Spleen (tissue), 11 donors: ENCODE data around the gene MTA2. TPM values are rescaled to one million over a fixed set of nuclear protein-coding genes. Genes with fewer than 3 reads are reported as not detected.
A peak's percentile ranks its signal among the peaks of the same experiment; 100 is the strongest.

Source experiments
- DNase-seq: peaks from one replicate; pipeline ENCODE4 v3.0.0-alpha.2; 2020
- H3K27ac ChIP-seq, 8 donors: fragments of 200-600 bp; sonication (generic) in 7 of 8; 1 replicate in 4 of 8; 2 replicates in 4 of 8; pipeline versions ENCODE4 v1.5.0 to v1.8.0; 2016 to 2021; ENCODE audit warnings: inconsistent platforms in 4 of 8, mild to moderate bottlenecking in 4 of 8, moderate library complexity in 1 of 8
- H3K27me3 ChIP-seq, 7 donors: fragments of 200-600 bp; sonication (generic) in 6 of 7; replicated peaks in 1 of 7; 1 replicate in 4 of 7; 2 replicates in 3 of 7; pipeline versions ENCODE4 v1.5.0 to v1.8.0; 2016 to 2021; ENCODE audit warnings: inconsistent platforms in 3 of 7, mild to moderate bottlenecking in 1 of 7
- H3K36me3 ChIP-seq, 6 donors: fragments of 200-600 bp; sonication (generic) in 5 of 6; 1 replicate in 4 of 6; 2 replicates in 2 of 6; pipeline versions ENCODE4 v1.5.0 to v1.8.0; 2016 to 2021; ENCODE audit warnings: inconsistent platforms in 2 of 6
- H3K4me1 ChIP-seq, 6 donors: fragments of 200-600 bp; sonication (generic) in 5 of 6; 1 replicate in 3 of 6; 2 replicates in 3 of 6; pipeline versions ENCODE4 v1.5.0 to v1.8.0; 2016 to 2021; ENCODE audit warnings: inconsistent platforms in 3 of 6
- H3K4me3 ChIP-seq, 8 donors: fragments of 200-600 bp; sonication (generic) in 7 of 8; 1 replicate in 4 of 8; 2 replicates in 4 of 8; pipeline versions ENCODE4 v1.5.0 to v1.8.0; 2016 to 2021; ENCODE audit warnings: inconsistent platforms in 4 of 8, mild to moderate bottlenecking in 4 of 8, moderate library complexity in 2 of 8
- H3K9me3 ChIP-seq, 8 donors: fragments of 200-600 bp; sonication (generic) in 7 of 8; 1 replicate in 4 of 8; 2 replicates in 4 of 8; pipeline versions ENCODE4 v1.5.0 to v1.8.0; 2016 to 2021; ENCODE audit warnings: inconsistent platforms in 4 of 8
- CTCF ChIP-seq, 11 experiments: fragments of 200-600 bp in 7 of 11; fragments of 450-650 bp in 4 of 11; sonication (generic) in 4 of 11; IDR thresholded peaks in 8 of 11; conservative IDR thresholded peaks in 3 of 11; 1 replicate in 7 of 11; 2 replicates in 4 of 11; pipeline versions ENCODE4 v1.4.0 to v1.8.0; 2016 to 2021; ENCODE audit warnings: antibody characterized with exemption in 11 of 11, inconsistent platforms in 4 of 11, mild to moderate bottlenecking in 1 of 11
- POLR2A ChIP-seq, 3 donors: fragments of 450-650 bp; IDR thresholded peaks; one replicate each; pipeline ENCODE4 v1.5.1; 2017; ENCODE audit warnings: antibody characterized with exemption in 3 of 3, mild to moderate bottlenecking in 1 of 3
- POLR2AphosphoS5 ChIP-seq, 3 donors: sonication (generic); formaldehyde crosslinking; IDR thresholded peaks; one replicate each; pipeline ENCODE4 v1.5.1; 2017; ENCODE audit warnings: antibody characterized with exemption in 3 of 3
- WGBS, 5 donors: extraction: QIAGEN DNeasy Blood & Tissue Kit in 3 of 5; methylation state at CpG; one replicate each; pipeline versions ENCODE4 v1.1.5 to v1.1.7; 2013 to 2018; 5-methylcytosine and 5-hydroxymethylcytosine counted together
- intact Hi-C: fragments of 100-400 bp; cut with DNase I; formaldehyde crosslinking; loops from one replicate; pipeline ENCODE4 v1.15.0; 2023; ENCODE audit warnings: low total_unique reads
- polyA plus RNA-seq, 3 donors: library from polyadenylated mRNA; stranded (reverse); fragments of 200-250 nt; gene quantifications; one replicate each; pipeline ENCODE4 v1.2.1, GENCODE V29; 2013
- total RNA-seq, 7 donors: library from RNA; depleted of rRNA in 3 of 7; stranded (reverse); fragments of >200 nt in 3 of 7; fragmentation: NEBNext Ultra II Directional in 4 of 7; extraction: Animal tissue kit (Norgen Biotek cat#: 25700) in 4 of 7; gene quantifications; one replicate each; pipeline versions ENCODE4 v1.1.0 to v1.2.1, GENCODE V29; 2016 to 2021
- donor health status: healthy with polysubstance abuse.
- donor health status: DM: no; HTN: no; CAD: no; lungs with moderate emphysema.
- donor health status: DM: no; HTN: no; CAD: no.
- donor health status: Bipolar disorder and iron deficiency.
- donor health status: healthy.
- donor health status: DM: no; HTN: no; CAD: no.
- donor health status: DM: yes; HTN: yes; CAD: no.

MTA2 gene
- total and polyA plus RNA-seq, 10 donors: 55.3 to 154 (median 111) TPM

- H3K4me3 ChIP-seq: peak overlapping the region in 3 of 8 donors; percentile 76 to 90 (median 78)
- intact Hi-C loops: no loop called here
- no peaks in the 10 kb centered on the region for H3K9me3 ChIP-seq
- H3K4me1 ChIP-seq: peaks cover 29 to 69% (median 48%) of the 10 kb centered on the region in 6 donors
- H3K27me3 ChIP-seq: no peaks in the 10 kb centered on the region
- peaks cover 0 to 75% (median 53%) of the 10 kb centered on the region in 6 donors for H3K36me3 ChIP-seq
- peak; percentile 76 for DNase-seq
- TF ChIP-seq POLR2AphosphoS5 (IDR thresholded peaks at IDR 0.05) (no peak), POLR2A (IDR thresholded peaks at IDR 0.05) (no peak), CTCF (IDR thresholded peaks at IDR 0.05 in 8 of 11, conservative IDR thresholded peaks at IDR 0.05 in 3 of 11) (no peak)
- 84 to 94% (median 89%) methylated on average over 10 to 14 of the region's 14 CpGs for WGBS, 5 donors
- peak overlapping the region; percentile 69 to 94 (median 89) for H3K27ac ChIP-seq
Measured at GRCh38 chr11:62575837-62576236, 25.8 kb downstream of the MTA2 start.

- DNase-seq: peak; percentile 85
Measured at GRCh38 chr11:62575156-62575555, 26.5 kb downstream of the MTA2 start.

GRCh38 chr11:62574363-62575071, 27.1 kb downstream of the MTA2 start:
- intact Hi-C loops: no loop called here
- Histone ChIP-seq H3K4me3 (peak overlapping the region; percentile 67 to 90 (median 76)), H3K9me3 (no peaks in the 10 kb centered on the region), H3K36me3 (peaks cover 0 to 75% (median 58%) of the 10 kb centered on the region in 6 donors), H3K4me1 (peaks cover 32 to 79% (median 58%) of the 10 kb centered on the region in 6 donors), H3K27me3 (no peaks in the 10 kb centered on the region), H3K27ac (peak overlapping the region; percentile 80 to 94 (median 89))
- peak; percentile 90 for DNase-seq
- WGBS, 5 donors: 0 to 1% (median 1%) methylated on average over 24 to 33 of the region's 33 CpGs
- TF ChIP-seq CTCF (IDR thresholded peaks at IDR 0.05 in 8 of 11, conservative IDR thresholded peaks at IDR 0.05 in 3 of 11) (no peak), POLR2AphosphoS5 (IDR thresholded peaks at IDR 0.05) (peak in 2 of 3 donors; percentile 8 to 22)

More at GRCh38 chr11:62575156-62575555, 26.5 kb downstream of the MTA2 start:
- peak overlapping the region in 7 of 8 donors; percentile 67 to 90 (median 76) for H3K4me3 ChIP-seq
- no peaks in the 10 kb centered on the region for H3K9me3 ChIP-seq
- H3K36me3 ChIP-seq: peaks cover 0 to 75% (median 55%) of the 10 kb centered on the region in 6 donors
- WGBS, 5 donors: 54 to 77% (median 63%) methylated on average over 17 of the region's 17 CpGs
- TF ChIP-seq CTCF (IDR thresholded peaks at IDR 0.05 in 8 of 11, conservative IDR thresholded peaks at IDR 0.05 in 3 of 11): no peak
- TF ChIP-seq POLR2AphosphoS5 (IDR thresholded peaks at IDR 0.05): peak in 2 of 3 donors; percentile 14 to 23
- intact Hi-C loops: no loop called here
- H3K27me3 ChIP-seq: no peaks in the 10 kb centered on the region
- H3K4me1 ChIP-seq: peaks cover 32 to 76% (median 54%) of the 10 kb centered on the region in 6 donors
- H3K27ac ChIP-seq: peak overlapping the region; percentile 11 to 94 (median 89)
